Upper lobe of right lung (tissue), 1 donor: Measurements from ENCODE around the gene A2ML1. TPM values are rescaled to one million over a fixed set of nuclear protein-coding genes. Genes with fewer than 3 reads are reported as not detected.
"Not testable (repeated sequence)": the region's sequence is repeated elsewhere in the genome, so short reads cannot be mapped to it uniquely, and the experiment has no call there.

Experiments used
- ATAC-seq: fragments of 200-7000 bp; cut with Tn5 transposase; one replicate; pipeline ENCODE4 v1.9.1; 2020; ENCODE audit warnings: mild to moderate bottlenecking, moderate library complexity
- DNase-seq: peaks from one replicate; pipeline ENCODE4 v3.0.0-alpha.2; 2020
- H3K27ac ChIP-seq: fragments of 200-600 bp; one replicate; pipeline ENCODE4 v1.8.0; 2022
- H3K27me3 ChIP-seq: fragments of 200-600 bp; one replicate; pipeline ENCODE4 v1.8.0; 2022; ENCODE audit warnings: mild to moderate bottlenecking
- H3K36me3 ChIP-seq: fragments of 200-600 bp; one replicate; pipeline ENCODE4 v1.8.0; 2022
- H3K4me1 ChIP-seq: fragments of 200-600 bp; one replicate; pipeline ENCODE4 v1.8.0; 2022
- H3K4me3 ChIP-seq: fragments of 200-600 bp; one replicate; pipeline ENCODE4 v1.8.0; 2022; ENCODE audit warnings: mild to moderate bottlenecking
- H3K9me3 ChIP-seq: fragments of 200-600 bp; one replicate; pipeline ENCODE4 v1.8.0; 2022
- CTCF ChIP-seq: fragments of 200-600 bp; IDR thresholded peaks from one replicate; pipeline ENCODE4 v1.8.0; 2022; ENCODE audit warnings: antibody characterized with exemption
- intact Hi-C: fragments of 100-400 bp; cut with DNase I; formaldehyde crosslinking; loops from one replicate; pipeline ENCODE4 v1.11.0; 2022
- total RNA-seq: library from RNA; stranded (reverse); fragmentation: NEBNext Ultra II Directional; extraction: Animal tissue kit (Norgen Biotek cat#: 25700); gene quantifications from one replicate; pipeline ENCODE4 v1.2.1, GENCODE V29; 2021
- donor health status: DM: no; HTN: yes; CAD: no; lungs with severe emphysema.

The A2ML1 gene
- total RNA-seq, 1 donor from 2014 or later, result not detected

DNA sequence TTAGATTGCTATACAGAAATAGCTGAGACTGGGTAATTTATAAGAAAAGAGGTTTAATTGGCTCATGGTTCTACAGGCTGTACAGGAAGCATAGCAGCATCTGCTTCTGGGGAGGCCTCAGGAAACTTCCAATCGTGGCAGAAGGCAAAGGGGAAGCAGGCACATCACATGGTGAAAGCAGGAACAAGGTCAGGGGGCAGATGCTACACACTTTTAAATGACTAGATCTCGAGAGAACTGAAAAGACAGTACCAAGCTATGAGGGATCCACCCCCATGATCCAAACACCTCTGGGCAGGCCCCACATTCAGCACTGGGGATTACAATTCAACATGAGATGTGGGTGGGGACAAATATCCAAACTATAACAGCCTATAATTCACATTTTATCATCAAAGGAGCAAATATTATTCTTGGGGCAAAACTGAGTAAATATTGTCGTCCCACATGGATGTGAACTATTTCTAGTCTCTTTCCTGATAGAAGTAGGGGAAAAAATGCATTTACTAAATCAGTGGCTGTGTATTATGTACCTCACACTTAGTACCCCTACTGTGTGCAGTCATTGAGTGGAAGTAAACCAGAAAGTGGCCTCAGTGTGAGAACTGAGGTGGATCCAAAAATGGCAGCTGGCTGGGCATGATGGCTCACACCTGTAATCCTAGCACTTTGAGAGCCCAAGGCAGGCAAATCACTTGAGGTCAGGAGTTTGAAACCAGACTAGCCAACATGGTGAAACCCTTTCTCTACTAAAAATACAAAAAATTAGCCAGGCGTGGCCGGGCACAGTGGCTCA, 25.4 kb upstream of the A2ML1 start:
- no peak for TF ChIP-seq CTCF
- Histone ChIP-seq H3K27ac (no peak overlapping the region), H3K36me3 (no peaks in the 10 kb centered on the region), H3K9me3 (no peaks in the 10 kb centered on the region), H3K27me3 (no peaks in the 10 kb centered on the region), H3K4me1 (no peaks in the 10 kb centered on the region), H3K4me3 (no peak overlapping the region)
- intact Hi-C loops, result no loop called here
- ATAC-seq (no peak), DNase-seq (no peak)

DNA sequence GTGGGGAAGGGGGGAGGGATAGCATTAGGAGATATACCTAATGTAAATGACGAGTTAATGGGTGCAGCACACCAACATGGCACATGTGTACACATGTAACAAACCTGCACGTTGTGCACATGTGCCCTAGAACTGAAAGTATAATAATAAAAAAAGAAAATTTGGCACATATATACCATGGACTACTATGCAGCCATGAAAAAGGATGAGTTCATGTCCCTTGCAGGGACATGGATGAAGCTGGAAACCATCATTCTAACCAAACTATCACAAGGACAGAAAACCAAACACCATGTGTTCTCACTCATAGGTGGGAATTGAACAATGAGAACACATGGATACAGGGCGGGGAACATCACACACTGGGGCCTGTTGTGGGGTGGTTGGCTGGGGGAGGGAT, 21.2 kb upstream of the A2ML1 start:
- H3K9me3 ChIP-seq, H3K27me3 ChIP-seq, H3K4me1 ChIP-seq, ATAC-seq, DNase-seq, H3K4me3 ChIP-seq, H3K36me3 ChIP-seq, intact Hi-C loops, H3K27ac ChIP-seq: not testable (repeated sequence)

- H3K27ac ChIP-seq, H3K4me1 ChIP-seq, ATAC-seq, H3K36me3 ChIP-seq, DNase-seq, H3K27me3 ChIP-seq, intact Hi-C loops, H3K9me3 ChIP-seq, H3K4me3 ChIP-seq: not testable (repeated sequence)
These were observed 17.6 kb upstream of the A2ML1 start for GRCh38 chr12:8804833-8805232.

- intact Hi-C loops, H3K4me3 ChIP-seq, DNase-seq, H3K9me3 ChIP-seq, ATAC-seq, H3K4me1 ChIP-seq, H3K27me3 ChIP-seq, H3K27ac ChIP-seq, H3K36me3 ChIP-seq: not testable (repeated sequence)
These were observed 16.9 kb upstream of the A2ML1 start for GRCh38 chr12:8805487-8805886.

GRCh38 chr12:8807084-8807483, 15.3 kb upstream of the A2ML1 start:
- H3K27me3 ChIP-seq, intact Hi-C loops, ATAC-seq, H3K9me3 ChIP-seq, H3K27ac ChIP-seq, H3K4me1 ChIP-seq, DNase-seq, H3K36me3 ChIP-seq, H3K4me3 ChIP-seq: not testable (repeated sequence)

DNA sequence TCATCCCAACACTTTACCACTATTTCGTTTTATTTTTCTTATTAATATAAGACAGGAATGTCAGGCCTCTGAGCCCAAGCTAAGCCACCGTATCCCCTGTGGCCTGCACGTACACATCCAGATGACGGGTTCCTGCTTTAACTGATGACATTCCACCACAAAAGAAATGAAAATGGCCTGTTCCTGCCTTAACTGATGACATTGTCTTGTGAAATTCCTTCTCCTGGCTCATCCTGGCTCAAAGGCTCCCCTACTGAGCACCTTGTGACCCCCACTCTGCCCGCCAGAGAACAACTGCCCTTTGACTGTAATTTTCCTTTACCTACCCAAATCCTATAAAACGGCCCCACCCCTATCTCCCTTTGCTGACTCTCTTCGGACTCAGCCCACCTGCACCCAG, 12.3 kb upstream of the A2ML1 start:
- intact Hi-C loops, H3K27ac ChIP-seq, H3K4me1 ChIP-seq, H3K9me3 ChIP-seq, DNase-seq, H3K36me3 ChIP-seq, H3K4me3 ChIP-seq, ATAC-seq, H3K27me3 ChIP-seq: not testable (repeated sequence)

GRCh38 chr12:8813572-8814357, 8.7 kb upstream of the A2ML1 start:
- intact Hi-C loops, result no loop called here
- H3K27ac ChIP-seq, result no peak overlapping the region

More at GRCh38 chr12:8813572-8814357, 8.7 kb upstream of the A2ML1 start:
- DNase-seq, result no peak
- Histone ChIP-seq H3K9me3 (no peaks in the 10 kb centered on the region), H3K27me3 (no peaks in the 10 kb centered on the region), H3K4me1 (no peaks in the 10 kb centered on the region), H3K4me3 (no peak overlapping the region), H3K36me3 (no peaks in the 10 kb centered on the region)
- no peak for TF ChIP-seq CTCF
- ATAC-seq, result no peak
